Posterior cingulate gyrus (tissue), 11 donors: ENCODE results near the gene FGD4.
A peak's percentile ranks its signal among the peaks of the same experiment; 100 is the strongest.

Experiments
- DNase-seq, 10 donors: peaks; one replicate each; pipeline versions ENCODE4 v3.0.0 to v3.0.0-alpha.2; 2020 to 2021; ENCODE audit warnings: mixed read lengths in 3 of 10
- intact Hi-C: fragments of 100-400 bp; cut with DNase I; formaldehyde crosslinking; loops from one replicate; pipeline ENCODE4 v1.15.1; 2023

The FGD4 gene

GRCh38 chr12:32399370-32400113 lies at the start of gene FGD4:
Gene FGD4, plus strand, starts transcription at chr12:32399558.
- intact Hi-C loops: no loop called here
- DNase-seq: peak; percentile 57 to 97 (median 78)

GRCh38 chr12:32353540-32353939 lies 45.8 kb upstream of the FGD4 start:
- intact Hi-C loops: no loop called here
- DNase-seq: no peak

GRCh38 chr12:32357601-32358249 lies 41.6 kb upstream of the FGD4 start:
- intact Hi-C loops: no loop called here
- no peak for DNase-seq

GRCh38 chr12:32360956-32361355 lies 38.4 kb upstream of the FGD4 start:
- intact Hi-C loops: no loop called here
- DNase-seq: no peak

GRCh38 chr12:32362892-32363291 lies 36.5 kb upstream of the FGD4 start:
- DNase-seq: no peak
- intact Hi-C loops: no loop called here

GRCh38 chr12:32365473-32366064 lies 33.8 kb upstream of the FGD4 start:
- intact Hi-C loops: loop anchor here (1.0 to 5.0 kb wide), 2 partner anchors 92 to 307 kb away; no protein-coding TSS in a partner anchor
- peak in 6 of 10 donors; percentile 25 to 46 (median 34) for DNase-seq

- no peak for DNase-seq
- intact Hi-C loops: loop anchor here (5.0 kb wide), 1 partner anchor 91 kb away; no protein-coding TSS in a partner anchor
Observed at GRCh38 chr12:32366714-32367113, 32.6 kb upstream of the FGD4 start.

- intact Hi-C loops: loop anchor here (5.0 kb wide), 1 partner anchor 90 kb away; no protein-coding TSS in a partner anchor
- DNase-seq: no peak
Observed at GRCh38 chr12:32367381-32367780, 32.0 kb upstream of the FGD4 start.

- intact Hi-C loops: loop anchor here (5.0 kb wide), 1 partner anchor 88 kb away; no protein-coding TSS in a partner anchor
- no peak for DNase-seq
Observed at GRCh38 chr12:32369202-32369601, 30.2 kb upstream of the FGD4 start.

GRCh38 chr12:32377344-32378055 lies 21.9 kb upstream of the FGD4 start:
- DNase-seq: peak in 1 of 10 donors; percentile 34
- intact Hi-C loops: no loop called here

- no peak for DNase-seq
- intact Hi-C loops: no loop called here
Observed at GRCh38 chr12:32379213-32379612, 20.1 kb upstream of the FGD4 start.

GRCh38 chr12:32379667-32380066 lies 19.7 kb upstream of the FGD4 start:
- intact Hi-C loops: no loop called here
- no peak for DNase-seq

GRCh38 chr12:32382226-32382625 lies 17.1 kb upstream of the FGD4 start:
- no peak for DNase-seq
- intact Hi-C loops: no loop called here

- peak in 1 of 10 donors; percentile 10 for DNase-seq
- intact Hi-C loops: no loop called here
Observed at GRCh38 chr12:32390572-32391219, 8.7 kb upstream of the FGD4 start.

GRCh38 chr12:32395026-32395425 lies 4.3 kb upstream of the FGD4 start:
- no peak for DNase-seq

GRCh38 chr12:32397696-32398095 lies 1.7 kb upstream of the FGD4 start:
- intact Hi-C loops: no loop called here

More at GRCh38 chr12:32395026-32395425, 4.3 kb upstream of the FGD4 start:
- intact Hi-C loops: no loop called here

GRCh38 chr12:32398181-32398580 lies 1.2 kb upstream of the FGD4 start:
- intact Hi-C loops: no loop called here
- DNase-seq: no peak

More at GRCh38 chr12:32397696-32398095, 1.7 kb upstream of the FGD4 start:
- no peak for DNase-seq

- intact Hi-C loops: no loop called here
- DNase-seq: no peak
Observed at GRCh38 chr12:32398816-32399369, 465 bp upstream of the FGD4 start.

- no peak for DNase-seq
- intact Hi-C loops: no loop called here
Observed at GRCh38 chr12:32400114-32400672, 835 bp downstream of the FGD4 start.

GRCh38 chr12:32400866-32401265 lies 1.5 kb downstream of the FGD4 start:
- DNase-seq: no peak
- intact Hi-C loops: no loop called here
